Cardiac muscle cell (in vitro differentiated cells and primary cell): Measurements from ENCODE around the gene PCDH11Y. TPM values are rescaled to one million over a fixed set of nuclear protein-coding genes. Genes with fewer than 3 reads are reported as not detected.
"Not testable (repeated sequence)": the region's sequence is repeated elsewhere in the genome, so short reads cannot be mapped to it uniquely, and the experiment has no call there.

Experiments used
- DNase-seq, 2 donors: peaks; one replicate each; pipeline versions ENCODE4 v3.0.0 to v3.0.0-alpha.2; 2010 to 2017; ENCODE audit warnings: low read depth in 1 of 2, low spot score in 1 of 2
- H3K27ac ChIP-seq: fragments of 200-600 bp; sonication (generic); 2 replicates; pipeline ENCODE4 v1.5.1; 2016
- H3K27me3 ChIP-seq: fragments of 200-600 bp; sonication (generic); 2 replicates; pipeline ENCODE4 v1.6.0; 2016; ENCODE audit warnings: control low read depth
- H3K36me3 ChIP-seq: fragments of 200-600 bp; sonication (generic); 2 replicates; pipeline ENCODE4 v1.5.1; 2016; ENCODE audit warnings: control low read depth
- H3K4me1 ChIP-seq: fragments of 200-600 bp; sonication (generic); 2 replicates; pipeline ENCODE4 v1.8.1; 2017; ENCODE audit warnings: low read depth, mild to moderate bottlenecking, mixed run types
- H3K4me3 ChIP-seq: fragments of 200-600 bp; sonication (generic); 2 replicates; pipeline ENCODE4 v1.5.1; 2016; ENCODE audit warnings: mild to moderate bottlenecking
- H3K9me3 ChIP-seq: fragments of 200-600 bp; sonication (generic); 2 replicates; pipeline ENCODE4 v1.5.1; 2017; ENCODE audit warnings: low read depth, mild to moderate bottlenecking, control low read depth
- polyA plus RNA-seq: library from polyadenylated mRNA; unstranded; fragments of >200 nt; fragmentation: Nextera tagmentation; extraction: Ambion mirVana; gene quantifications from 2 replicates; pipeline ENCODE4 v1.2.1, GENCODE V29; 2016
- total RNA-seq: library from RNA; depleted of rRNA; stranded (reverse); fragments of >200 nt; gene quantifications from 2 replicates; pipeline ENCODE4 v1.2.3, GENCODE V29; 2016

The PCDH11Y gene, protein sequence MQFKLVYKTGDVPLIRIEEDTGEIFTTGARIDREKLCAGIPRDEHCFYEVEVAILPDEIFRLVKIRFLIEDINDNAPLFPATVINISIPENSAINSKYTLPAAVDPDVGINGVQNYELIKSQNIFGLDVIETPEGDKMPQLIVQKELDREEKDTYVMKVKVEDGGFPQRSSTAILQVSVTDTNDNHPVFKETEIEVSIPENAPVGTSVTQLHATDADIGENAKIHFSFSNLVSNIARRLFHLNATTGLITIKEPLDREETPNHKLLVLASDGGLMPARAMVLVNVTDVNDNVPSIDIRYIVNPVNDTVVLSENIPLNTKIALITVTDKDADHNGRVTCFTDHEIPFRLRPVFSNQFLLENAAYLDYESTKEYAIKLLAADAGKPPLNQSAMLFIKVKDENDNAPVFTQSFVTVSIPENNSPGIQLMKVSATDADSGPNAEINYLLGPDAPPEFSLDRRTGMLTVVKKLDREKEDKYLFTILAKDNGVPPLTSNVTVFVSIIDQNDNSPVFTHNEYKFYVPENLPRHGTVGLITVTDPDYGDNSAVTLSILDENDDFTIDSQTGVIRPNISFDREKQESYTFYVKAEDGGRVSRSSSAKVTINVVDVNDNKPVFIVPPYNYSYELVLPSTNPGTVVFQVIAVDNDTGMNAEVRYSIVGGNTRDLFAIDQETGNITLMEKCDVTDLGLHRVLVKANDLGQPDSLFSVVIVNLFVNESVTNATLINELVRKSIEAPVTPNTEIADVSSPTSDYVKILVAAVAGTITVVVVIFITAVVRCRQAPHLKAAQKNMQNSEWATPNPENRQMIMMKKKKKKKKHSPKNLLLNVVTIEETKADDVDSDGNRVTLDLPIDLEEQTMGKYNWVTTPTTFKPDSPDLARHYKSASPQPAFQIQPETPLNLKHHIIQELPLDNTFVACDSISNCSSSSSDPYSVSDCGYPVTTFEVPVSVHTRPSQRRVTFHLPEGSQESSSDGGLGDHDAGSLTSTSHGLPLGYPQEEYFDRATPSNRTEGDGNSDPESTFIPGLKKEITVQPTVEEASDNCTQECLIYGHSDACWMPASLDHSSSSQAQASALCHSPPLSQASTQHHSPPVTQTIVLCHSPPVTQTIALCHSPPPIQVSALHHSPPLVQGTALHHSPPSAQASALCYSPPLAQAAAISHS (N-terminal part only)
- total RNA-seq (0.04 and 0.09 TPM in 2 replicates), polyA plus RNA-seq (0.05 and 0.15 TPM in 2 replicates)

DNA sequence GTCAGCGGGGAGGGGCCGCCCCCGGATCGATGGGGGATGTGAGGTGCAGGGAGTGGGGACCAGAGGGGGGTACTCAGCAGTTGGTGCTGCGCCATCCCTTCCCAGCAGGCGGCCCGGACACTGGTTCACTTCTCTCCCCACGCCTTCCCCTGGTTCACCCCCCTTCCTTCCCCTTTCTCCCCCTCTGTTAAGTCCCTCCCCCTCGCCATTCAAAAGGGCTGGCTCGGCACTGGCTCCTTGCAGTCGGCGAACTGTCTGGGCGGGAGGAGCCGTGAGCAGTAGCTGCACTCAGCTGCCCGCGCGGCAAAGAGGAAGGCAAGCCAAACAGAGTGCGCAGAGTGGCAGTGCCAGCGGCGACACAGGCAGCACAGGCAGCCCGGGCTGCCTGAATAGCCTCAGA lies at the start of gene PCDH11Y:
PCDH11Y (plus strand) TSS at position 240 of the 400 bp plus-strand sequence. CDS start 56,804 bp downstream, outside the sequence.
- H3K27ac ChIP-seq, DNase-seq, H3K4me1 ChIP-seq, H3K27me3 ChIP-seq, H3K9me3 ChIP-seq, H3K4me3 ChIP-seq, H3K36me3 ChIP-seq: not testable (repeated sequence)

DNA sequence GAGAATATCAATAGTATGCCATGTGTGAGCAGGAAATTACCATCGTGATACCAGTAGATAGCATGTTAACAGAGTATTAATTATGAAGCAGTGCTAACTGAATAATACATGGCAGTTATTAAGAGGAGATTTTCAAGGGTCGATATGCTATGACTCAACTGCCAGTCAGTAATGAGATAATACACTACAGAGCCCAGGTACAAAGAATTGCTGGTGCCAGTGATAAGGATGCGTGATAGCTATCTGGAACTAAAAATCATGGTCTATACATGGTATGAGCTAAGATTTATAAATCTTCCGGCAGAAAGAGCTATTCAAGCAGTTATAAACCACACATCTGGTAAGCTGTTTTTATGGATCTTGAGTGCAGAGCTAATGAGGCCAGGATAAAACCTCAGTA lies 32.2 kb upstream of the PCDH11Y start:
- not testable (repeated sequence) for DNase-seq, H3K27ac ChIP-seq, H3K9me3 ChIP-seq, H3K4me3 ChIP-seq, H3K4me1 ChIP-seq, H3K27me3 ChIP-seq, H3K36me3 ChIP-seq

DNA sequence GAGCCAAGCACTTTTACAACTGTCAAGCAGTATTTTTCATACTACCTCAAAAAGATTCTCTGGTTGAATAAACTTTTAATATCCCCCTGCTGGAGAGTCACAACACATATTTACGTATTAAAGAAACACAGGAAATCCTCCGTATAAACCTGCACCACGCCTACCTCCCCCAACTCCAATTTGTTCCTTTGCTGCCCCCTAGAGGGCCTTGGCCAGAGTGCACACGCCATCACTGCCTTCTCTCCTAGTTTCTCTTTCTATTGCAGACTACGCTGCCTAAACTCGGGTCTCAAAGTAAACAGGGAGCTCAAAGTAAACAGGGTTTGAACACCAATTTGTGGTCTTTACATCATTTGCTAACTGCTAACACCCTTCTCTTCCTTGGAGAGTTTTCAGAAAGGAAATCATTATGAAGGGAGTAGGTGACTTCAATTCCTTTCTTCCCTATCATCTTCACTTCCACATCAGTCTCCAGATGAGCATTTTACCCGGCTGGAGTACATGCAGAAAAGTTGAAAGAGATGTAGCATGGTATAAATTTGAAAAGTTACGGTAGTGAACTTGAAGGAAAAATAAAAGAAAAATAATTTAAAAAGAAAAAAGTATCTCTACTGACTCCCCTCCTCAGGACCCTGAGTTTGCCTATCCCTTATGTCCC lies 8.2 kb upstream of the PCDH11Y start:
- not testable (repeated sequence) for H3K4me1 ChIP-seq, H3K9me3 ChIP-seq, H3K27ac ChIP-seq, DNase-seq, H3K36me3 ChIP-seq, H3K4me3 ChIP-seq, H3K27me3 ChIP-seq

- not testable (repeated sequence) for H3K4me1 ChIP-seq, H3K27me3 ChIP-seq, H3K27ac ChIP-seq, H3K36me3 ChIP-seq, H3K9me3 ChIP-seq, DNase-seq, H3K4me3 ChIP-seq
Observed at GRCh38 chrY:4994892-4995291, 5.2 kb upstream of the PCDH11Y start.

DNA sequence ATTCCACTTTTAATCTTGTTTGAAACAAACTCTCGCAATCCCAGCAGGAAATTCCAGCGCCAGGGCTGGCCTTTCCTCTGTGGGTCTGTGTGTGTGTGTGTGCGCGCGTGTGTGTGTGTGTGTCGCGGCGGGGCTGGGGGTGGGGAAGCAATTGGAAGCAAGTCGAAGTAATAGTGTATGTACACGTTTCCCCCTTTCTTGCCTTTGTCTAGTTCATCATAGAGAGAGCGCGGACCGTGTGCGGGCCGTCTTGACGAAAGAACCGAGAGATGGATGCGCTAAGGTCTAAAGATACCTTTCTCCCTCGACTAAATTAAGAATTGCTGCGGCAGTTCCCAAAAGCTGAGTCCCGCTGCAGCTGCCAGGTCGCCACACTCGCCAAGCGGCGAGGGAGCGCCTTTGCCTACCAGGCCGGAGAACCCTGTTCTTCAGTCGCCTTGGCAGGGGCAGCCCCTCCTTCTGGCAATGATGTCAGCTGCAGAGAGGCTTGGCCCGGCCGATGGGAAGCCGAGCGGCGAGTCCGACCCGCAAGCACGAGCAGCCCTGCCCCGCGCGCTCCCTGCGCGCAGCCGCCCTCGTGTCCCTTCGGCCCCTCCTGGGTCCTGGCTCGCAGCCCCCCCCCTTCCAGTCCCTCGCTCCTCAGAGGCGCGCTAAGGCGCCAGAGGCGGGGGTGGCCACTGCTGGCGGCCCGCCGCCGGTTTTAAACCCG lies 2.5 kb downstream of the PCDH11Y start:
- H3K36me3 ChIP-seq, H3K9me3 ChIP-seq, H3K27ac ChIP-seq, H3K27me3 ChIP-seq, H3K4me1 ChIP-seq, DNase-seq: not testable (repeated sequence)
- H3K4me3 ChIP-seq = peak overlapping the region; percentile 27

DNA sequence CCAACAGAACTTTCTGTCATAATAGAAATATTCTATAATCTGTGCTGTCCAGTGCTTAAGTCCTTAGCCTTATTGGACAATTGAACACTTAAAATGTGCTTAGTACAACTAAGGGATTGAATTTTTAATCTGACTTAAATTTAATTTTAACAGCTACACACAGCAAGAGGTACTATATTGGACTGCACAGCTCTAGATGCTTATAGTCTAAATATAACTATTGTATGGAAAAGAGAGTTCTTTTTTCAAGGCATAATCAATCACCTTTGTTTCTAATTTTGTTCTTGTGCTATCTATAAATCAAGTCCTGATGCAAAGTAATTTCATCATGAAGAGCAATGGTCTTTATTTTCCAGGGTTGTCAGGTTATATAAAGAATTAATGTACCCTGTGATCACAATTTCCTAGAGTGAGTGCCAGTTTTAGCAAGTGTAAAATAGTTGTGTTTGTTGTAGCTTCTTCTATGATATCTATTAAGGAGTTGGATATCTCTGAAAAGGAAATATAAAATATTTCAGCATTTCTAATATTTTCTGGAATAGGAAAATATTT lies 39.0 kb downstream of the PCDH11Y start:
- not testable (repeated sequence) for H3K9me3 ChIP-seq, DNase-seq, H3K27me3 ChIP-seq, H3K36me3 ChIP-seq, H3K4me3 ChIP-seq, H3K4me1 ChIP-seq, H3K27ac ChIP-seq

DNA sequence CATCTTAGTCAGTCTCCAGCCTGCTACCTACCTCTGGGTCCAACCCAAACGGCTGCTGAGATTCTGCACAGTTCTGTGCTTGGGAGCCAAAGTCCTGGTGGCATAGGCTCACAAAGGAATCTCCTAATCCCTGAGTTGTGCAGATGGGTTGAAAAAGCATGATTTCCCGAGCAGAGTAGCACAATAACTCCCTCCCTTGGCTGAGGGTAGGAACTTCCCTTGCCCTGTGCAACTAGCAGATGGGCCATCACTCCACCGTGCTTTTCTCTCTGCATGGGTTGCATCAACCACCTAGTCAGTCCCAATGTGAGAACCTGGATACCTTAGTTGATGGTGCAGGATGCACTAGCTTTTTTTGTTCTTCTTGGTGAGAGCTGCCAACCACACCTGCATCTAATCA lies 82.9 kb downstream of the PCDH11Y start:
- not testable (repeated sequence) for H3K4me3 ChIP-seq, H3K27me3 ChIP-seq, H3K9me3 ChIP-seq, H3K36me3 ChIP-seq, H3K4me1 ChIP-seq, H3K27ac ChIP-seq, DNase-seq

DNA sequence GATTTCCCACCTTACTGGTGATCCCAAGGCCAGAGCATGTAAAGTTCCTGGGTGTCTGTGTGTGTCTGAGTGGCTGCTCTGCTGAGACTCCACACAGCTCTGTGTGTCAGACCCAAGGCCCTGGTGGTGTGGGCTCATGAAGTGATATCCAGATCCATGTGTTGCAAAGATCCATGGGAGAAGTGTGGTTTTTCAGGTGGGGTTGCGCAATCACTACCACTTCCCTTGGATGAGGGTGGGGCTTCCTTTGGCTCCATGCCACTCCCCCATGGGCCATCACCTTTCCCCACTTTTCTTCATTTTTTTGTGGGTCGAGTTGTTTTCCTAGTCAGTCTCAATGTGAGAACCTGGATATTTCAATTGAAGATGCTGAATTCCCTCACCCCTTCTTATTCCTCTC lies 182.9 kb downstream of the PCDH11Y start:
- not testable (repeated sequence) for H3K27me3 ChIP-seq, H3K9me3 ChIP-seq, H3K36me3 ChIP-seq, H3K27ac ChIP-seq, DNase-seq, H3K4me3 ChIP-seq, H3K4me1 ChIP-seq

DNA sequence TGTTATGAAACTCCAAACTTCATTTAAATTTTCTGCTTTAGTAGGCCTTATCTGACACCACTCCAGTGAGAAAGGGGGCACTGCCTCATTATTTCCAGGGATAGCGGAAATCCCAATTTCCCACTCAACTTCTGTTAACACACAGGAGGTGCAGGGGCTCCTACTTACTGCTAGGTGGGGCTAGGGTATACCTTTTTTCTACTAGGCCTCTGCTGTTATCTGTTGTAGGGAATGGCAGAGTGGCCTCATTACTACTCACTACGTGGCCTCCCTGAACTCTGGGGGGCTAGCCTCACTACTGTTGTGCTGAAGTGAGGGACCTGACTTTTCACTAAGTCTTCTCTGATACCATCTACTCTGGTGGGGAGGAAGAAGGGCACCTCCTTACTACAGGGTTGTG lies 215.0 kb downstream of the PCDH11Y start:
- not testable (repeated sequence) for H3K27me3 ChIP-seq, H3K4me1 ChIP-seq, H3K27ac ChIP-seq, H3K4me3 ChIP-seq, DNase-seq, H3K9me3 ChIP-seq, H3K36me3 ChIP-seq

DNA sequence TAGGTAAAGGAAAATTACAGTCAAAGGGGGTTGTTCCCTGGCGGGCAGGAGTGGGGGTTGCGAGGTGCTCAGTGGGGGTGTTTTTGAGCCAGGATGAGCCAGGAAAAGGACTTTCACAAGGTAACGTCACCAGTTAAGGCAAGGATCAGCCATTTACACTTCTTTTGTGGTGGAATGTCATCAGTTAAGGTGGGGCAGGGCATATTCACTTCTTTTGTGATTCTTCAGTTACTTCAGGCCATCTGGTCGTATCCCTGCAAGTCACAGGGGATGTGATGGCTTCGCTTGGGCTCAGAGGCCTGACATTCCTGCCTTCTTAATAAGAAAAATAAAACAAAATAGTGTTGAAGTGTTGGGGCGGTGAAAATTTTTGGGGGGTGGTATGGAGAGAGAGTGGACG lies 324.8 kb downstream of the PCDH11Y start:
- H3K36me3 ChIP-seq, H3K27me3 ChIP-seq, H3K4me3 ChIP-seq, H3K27ac ChIP-seq, H3K4me1 ChIP-seq, DNase-seq, H3K9me3 ChIP-seq: not testable (repeated sequence)

GRCh38 chrY:5342220-5342619 lies 342.1 kb downstream of the PCDH11Y start:
- not testable (repeated sequence) for H3K4me1 ChIP-seq, H3K27ac ChIP-seq, H3K4me3 ChIP-seq, H3K36me3 ChIP-seq, DNase-seq, H3K9me3 ChIP-seq, H3K27me3 ChIP-seq

DNA sequence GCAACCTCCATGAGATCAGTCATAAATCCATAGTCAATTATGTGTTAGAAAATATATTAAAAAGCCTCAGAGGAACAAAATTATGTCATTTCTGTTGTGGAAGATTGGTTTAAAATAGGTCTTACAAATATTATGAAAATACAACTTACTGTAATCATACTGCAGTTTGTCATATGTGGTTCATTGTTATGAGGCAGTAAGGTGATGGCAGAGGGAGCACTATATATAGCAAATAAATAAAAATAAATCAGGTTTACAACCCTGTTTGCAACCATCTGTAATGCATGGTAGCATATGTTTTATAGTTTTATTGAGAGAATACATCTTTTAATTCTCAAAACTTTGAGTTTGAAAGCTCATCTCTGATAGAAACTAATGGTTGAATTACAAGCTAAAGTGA lies 543.6 kb downstream of the PCDH11Y start:
- not testable (repeated sequence) for H3K27me3 ChIP-seq, DNase-seq, H3K9me3 ChIP-seq, H3K4me1 ChIP-seq, H3K36me3 ChIP-seq, H3K4me3 ChIP-seq, H3K27ac ChIP-seq

GRCh38 chrY:5638589-5638988 lies 638.5 kb downstream of the PCDH11Y start:
- not testable (repeated sequence) for H3K4me1 ChIP-seq, H3K27me3 ChIP-seq, H3K27ac ChIP-seq, H3K4me3 ChIP-seq, H3K9me3 ChIP-seq, DNase-seq, H3K36me3 ChIP-seq
